IPS-15b (cell line): ENCODE measurements around the gene U2SURP.
"Not testable (repeated sequence)": the region's sequence is repeated elsewhere in the genome, so short reads cannot be mapped to it uniquely, and the experiment has no call there.

Experiments
- H3K27me3 ChIP-seq: one replicate; pipeline ENCODE4 v1.6.1; 2013; ENCODE audit warnings: low read length; ENCODE audit not compliant: control insufficient read depth, insufficient read depth
- H3K36me3 ChIP-seq: one replicate; pipeline ENCODE4 v1.6.1; 2013; ENCODE audit warnings: low read length; ENCODE audit not compliant: control insufficient read depth, insufficient read depth
- H3K4me1 ChIP-seq: one replicate; pipeline ENCODE4 v1.6.1; 2013; ENCODE audit warnings: mild to moderate bottlenecking, low read length; ENCODE audit not compliant: control insufficient read depth, insufficient read depth
- H3K4me3 ChIP-seq: one replicate; pipeline ENCODE4 v1.5.1; 2013; ENCODE audit warnings: low read depth, low read length
- H3K9ac ChIP-seq: one replicate; pipeline ENCODE4 v1.6.1; 2013; ENCODE audit warnings: low read depth, mild to moderate bottlenecking, low read length
- H3K9me3 ChIP-seq: one replicate; pipeline ENCODE4 v1.6.1; 2013; ENCODE audit warnings: mild to moderate bottlenecking, low read length; ENCODE audit not compliant: control insufficient read depth, insufficient read depth

The U2SURP gene

GRCh38 chr3:142982038-142982773 lies 19.2 kb upstream of the U2SURP start:
- H3K36me3 ChIP-seq = no peaks in the 10 kb centered on the region
- no peaks in the 10 kb centered on the region for H3K27me3 ChIP-seq
- no peak overlapping the region for H3K9ac ChIP-seq
- H3K4me1 ChIP-seq = peaks cover 4% of the 10 kb centered on the region
- H3K9me3 ChIP-seq = no peaks in the 10 kb centered on the region
- H3K4me3 ChIP-seq = no peak overlapping the region

- H3K4me3 ChIP-seq = no peak overlapping the region
- H3K27me3 ChIP-seq = no peaks in the 10 kb centered on the region
- no peaks in the 10 kb centered on the region for H3K36me3 ChIP-seq
- peaks cover 4% of the 10 kb centered on the region for H3K4me1 ChIP-seq
- no peaks in the 10 kb centered on the region for H3K9me3 ChIP-seq
- no peak overlapping the region for H3K9ac ChIP-seq
Measured at GRCh38 chr3:142983318-142983717, 18.1 kb upstream of the U2SURP start.

- Histone ChIP-seq H3K27me3 (no peaks in the 10 kb centered on the region), H3K36me3 (no peaks in the 10 kb centered on the region), H3K4me1 (peaks cover 4% of the 10 kb centered on the region)
Measured at GRCh38 chr3:142984255-142984654, 17.1 kb upstream of the U2SURP start.

GRCh38 chr3:142987080-142987700 lies 14.2 kb upstream of the U2SURP start:
- no peaks in the 10 kb centered on the region for H3K27me3 ChIP-seq
- H3K4me3 ChIP-seq = no peak overlapping the region
- H3K4me1 ChIP-seq = peaks cover 4% of the 10 kb centered on the region
- no peaks in the 10 kb centered on the region for H3K36me3 ChIP-seq
- H3K9me3 ChIP-seq = no peaks in the 10 kb centered on the region
- H3K9ac ChIP-seq = no peak overlapping the region

More at GRCh38 chr3:142984255-142984654, 17.1 kb upstream of the U2SURP start:
- H3K9me3 ChIP-seq = no peaks in the 10 kb centered on the region
- H3K4me3 ChIP-seq = no peak overlapping the region
- H3K9ac ChIP-seq = no peak overlapping the region

- Histone ChIP-seq H3K27me3 (no peaks in the 10 kb centered on the region), H3K36me3 (no peaks in the 10 kb centered on the region), H3K4me3 (no peak overlapping the region), H3K4me1 (no peaks in the 10 kb centered on the region), H3K9me3 (no peaks in the 10 kb centered on the region), H3K9ac (no peak overlapping the region)
Measured at GRCh38 chr3:142987707-142988106, 13.7 kb upstream of the U2SURP start.

GRCh38 chr3:142988221-142988620 lies 13.1 kb upstream of the U2SURP start:
- H3K9ac ChIP-seq, H3K36me3 ChIP-seq, H3K4me1 ChIP-seq, H3K9me3 ChIP-seq, H3K27me3 ChIP-seq, H3K4me3 ChIP-seq: not testable (repeated sequence)

DNA sequence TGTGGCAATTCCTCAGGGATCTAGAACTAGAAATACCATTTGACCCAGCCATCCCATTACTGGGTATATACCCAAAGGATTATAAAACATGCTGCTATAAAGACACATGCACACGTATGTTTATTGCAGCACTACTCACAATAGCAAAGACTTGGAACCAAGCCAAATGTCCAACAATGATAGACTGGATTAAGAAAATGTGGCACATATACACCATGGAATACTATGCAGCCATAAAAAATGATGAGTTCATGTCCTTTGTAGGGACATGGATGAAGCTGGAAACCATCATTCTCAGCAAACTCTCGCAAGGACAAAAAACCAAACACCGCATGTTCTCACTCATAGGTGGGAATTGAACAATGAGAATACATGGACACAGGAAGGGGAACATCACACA lies 12.5 kb upstream of the U2SURP start:
- not testable (repeated sequence) for H3K9me3 ChIP-seq, H3K9ac ChIP-seq, H3K27me3 ChIP-seq, H3K4me1 ChIP-seq, H3K4me3 ChIP-seq, H3K36me3 ChIP-seq

DNA sequence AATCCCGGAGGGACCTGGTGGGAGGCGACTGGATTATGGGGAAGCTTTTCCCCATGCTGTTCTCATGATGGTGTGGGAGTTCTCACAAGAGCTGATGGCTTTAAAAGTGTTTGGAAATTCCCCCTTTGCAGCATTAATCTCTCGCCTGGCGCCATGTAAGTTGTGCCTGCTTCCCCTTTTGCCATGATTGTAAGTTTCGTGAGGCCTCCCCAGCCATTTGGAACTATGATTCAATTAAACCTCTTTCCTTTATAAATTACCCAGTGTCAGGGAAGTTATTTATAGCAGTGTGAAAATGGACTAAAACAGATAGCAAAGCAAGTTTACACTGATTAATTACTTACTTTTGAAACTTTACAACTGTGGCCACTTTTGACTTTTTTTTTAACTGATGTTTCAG lies 10.6 kb upstream of the U2SURP start:
- Histone ChIP-seq H3K9ac (no peak overlapping the region), H3K36me3 (no peaks in the 10 kb centered on the region), H3K4me3 (no peak overlapping the region), H3K9me3 (no peaks in the 10 kb centered on the region), H3K4me1 (no peaks in the 10 kb centered on the region), H3K27me3 (no peaks in the 10 kb centered on the region)

GRCh38 chr3:142992323-142992722 lies 9.0 kb upstream of the U2SURP start:
- no peak overlapping the region for H3K9ac ChIP-seq

DNA sequence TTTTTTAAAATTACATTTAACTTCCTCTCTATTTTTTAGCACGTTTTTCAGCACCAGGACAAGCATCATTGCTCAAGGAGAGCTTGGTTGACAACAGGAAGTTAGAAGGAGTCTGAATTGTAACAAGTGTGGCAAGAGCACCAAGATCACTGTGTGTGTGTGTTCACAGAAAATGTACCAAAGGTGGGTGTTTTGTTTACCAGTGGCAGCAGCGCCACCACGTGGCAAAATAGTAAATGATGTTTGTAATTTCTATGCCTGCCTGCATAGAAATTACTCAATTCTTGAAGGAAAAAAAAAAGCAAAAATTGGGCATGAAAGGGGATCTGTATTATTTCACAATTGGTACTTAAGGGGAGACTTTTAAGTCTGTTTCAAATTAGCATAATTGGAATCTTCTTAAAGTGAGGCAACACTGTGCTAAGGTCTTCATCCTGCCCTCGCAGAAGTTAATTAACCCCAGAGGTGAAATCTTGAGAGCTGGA lies 7.4 kb upstream of the U2SURP start:
- H3K27me3 ChIP-seq = no peaks in the 10 kb centered on the region
- H3K9ac ChIP-seq = no peak overlapping the region
- no peak overlapping the region for H3K4me3 ChIP-seq
- no peaks in the 10 kb centered on the region for H3K4me1 ChIP-seq
- no peaks in the 10 kb centered on the region for H3K9me3 ChIP-seq
- no peaks in the 10 kb centered on the region for H3K36me3 ChIP-seq

More at GRCh38 chr3:142992323-142992722, 9.0 kb upstream of the U2SURP start:
- H3K9me3 ChIP-seq = no peaks in the 10 kb centered on the region
- no peaks in the 10 kb centered on the region for H3K4me1 ChIP-seq
- H3K4me3 ChIP-seq = no peak overlapping the region
- no peaks in the 10 kb centered on the region for H3K27me3 ChIP-seq
- no peaks in the 10 kb centered on the region for H3K36me3 ChIP-seq

DNA sequence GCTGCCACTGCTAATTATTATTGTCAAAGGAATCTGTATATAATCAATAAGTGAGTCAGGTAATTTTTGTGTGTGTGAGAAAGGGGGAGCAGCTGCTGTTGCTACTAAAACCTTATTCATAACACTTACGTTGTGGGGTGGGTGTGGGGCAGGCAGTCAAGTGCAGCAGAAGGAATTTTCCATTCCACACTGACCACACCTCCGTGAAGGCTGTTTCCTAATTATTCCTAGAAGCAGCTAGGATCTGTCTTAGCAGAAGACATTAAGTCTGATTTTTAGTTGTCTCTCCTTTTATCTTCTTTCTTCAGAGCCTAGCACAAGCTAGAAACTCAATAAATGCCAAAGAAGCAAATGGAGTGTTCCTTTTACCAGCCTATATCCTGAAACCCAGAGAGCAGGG lies 4.0 kb upstream of the U2SURP start:
- Histone ChIP-seq H3K4me3 (no peak overlapping the region), H3K4me1 (no peaks in the 10 kb centered on the region), H3K27me3 (no peaks in the 10 kb centered on the region), H3K9me3 (no peaks in the 10 kb centered on the region), H3K9ac (no peak overlapping the region), H3K36me3 (no peaks in the 10 kb centered on the region)

- Histone ChIP-seq H3K27me3 (no peaks in the 10 kb centered on the region), H3K9me3 (no peaks in the 10 kb centered on the region), H3K4me3 (no peak overlapping the region), H3K9ac (no peak overlapping the region), H3K36me3 (no peaks in the 10 kb centered on the region), H3K4me1 (peaks cover 2% of the 10 kb centered on the region)
Measured at GRCh38 chr3:142998439-142998838, 2.9 kb upstream of the U2SURP start.
